Sciatic nerve (tissue), 2 donors: Measurements from ENCODE around the gene MED13. TPM values are rescaled to one million over a fixed set of nuclear protein-coding genes. Genes with fewer than 3 reads are reported as not detected.

Experiments used
- ATAC-seq: fragments of 200-7000 bp; cut with Tn5 transposase; one replicate; pipeline ENCODE4 v1.9.1; 2020; ENCODE audit warnings: mild to moderate bottlenecking, moderate library complexity
- DNase-seq: peaks from one replicate; pipeline ENCODE4 v3.0.0-alpha.2; 2020; ENCODE audit warnings: low spot score
- intact Hi-C: fragments of 100-400 bp; cut with DNase I; formaldehyde crosslinking; loops from one replicate; pipeline ENCODE4 v1.14.2; 2022
- total RNA-seq: library from RNA; stranded (reverse); fragmentation: NEBNext Ultra II Directional; extraction: Animal tissue kit (Norgen Biotek cat#: 25700); gene quantifications from one replicate; pipeline ENCODE4 v1.2.1, GENCODE V29; 2021
- donor health status: DM: no; HTN: no; CAD: no.
- donor health status: DM: no; HTN: no; CAD: no.

MED13 gene
- total RNA-seq, 1 donor from 2014 or later: 76.7 TPM

- intact Hi-C loops: loop anchor here (10.0 kb wide), 1 partner anchor 648 kb away; no protein-coding TSS in a partner anchor
- no peak for ATAC-seq
- DNase-seq: no peak
Measured at GRCh38 chr17:62062944-62063343, 2.1 kb downstream of the MED13 start.

- ATAC-seq (no peak), DNase-seq (no peak)
- intact Hi-C loops: loop anchor here (10.0 kb wide), 1 partner anchor 648 kb away; no protein-coding TSS in a partner anchor
Measured at GRCh38 chr17:62062302-62062701, 2.8 kb downstream of the MED13 start.

- DNase-seq (no peak), ATAC-seq (no peak)
- intact Hi-C loops: no loop called here
Measured at GRCh38 chr17:62059414-62059813, 5.7 kb downstream of the MED13 start.

- DNase-seq: no peak
- ATAC-seq: no peak
- intact Hi-C loops: no loop called here
Measured at GRCh38 chr17:62058611-62059010, 6.5 kb downstream of the MED13 start.

GRCh38 chr17:62057696-62058095 is 7.4 kb downstream of the MED13 start:
- intact Hi-C loops: no loop called here
- ATAC-seq: no peak
- no peak for DNase-seq

- DNase-seq (no peak), ATAC-seq (no peak)
- intact Hi-C loops: no loop called here
Measured at GRCh38 chr17:62052765-62053338, 12.2 kb downstream of the MED13 start.

- ATAC-seq (no peak), DNase-seq (no peak)
- intact Hi-C loops: no loop called here
Measured at GRCh38 chr17:62051053-62051452, 14.0 kb downstream of the MED13 start.

GRCh38 chr17:62049299-62049698 is 15.8 kb downstream of the MED13 start:
- DNase-seq (no peak), ATAC-seq (no peak)
- intact Hi-C loops: no loop called here

GRCh38 chr17:62048262-62048661 is 16.8 kb downstream of the MED13 start:
- intact Hi-C loops: no loop called here
- no peak for DNase-seq
- ATAC-seq: no peak

- intact Hi-C loops: no loop called here
- DNase-seq (no peak), ATAC-seq (no peak)
Measured at GRCh38 chr17:62045517-62045916, 19.6 kb downstream of the MED13 start.

- intact Hi-C loops: no loop called here
- ATAC-seq (no peak), DNase-seq (no peak)
Measured at GRCh38 chr17:62045109-62045508, 20.0 kb downstream of the MED13 start.

GRCh38 chr17:62043602-62044001 is 21.5 kb downstream of the MED13 start:
- intact Hi-C loops: no loop called here
- ATAC-seq (no peak), DNase-seq (no peak)

- DNase-seq: no peak
- intact Hi-C loops: no loop called here
- ATAC-seq: no peak
Measured at GRCh38 chr17:62043140-62043539, 21.9 kb downstream of the MED13 start.

- DNase-seq: no peak
- intact Hi-C loops: no loop called here
- no peak for ATAC-seq
Measured at GRCh38 chr17:62038248-62038647, 26.8 kb downstream of the MED13 start.

- DNase-seq: no peak
- intact Hi-C loops: no loop called here
- no peak for ATAC-seq
Measured at GRCh38 chr17:62033317-62033716, 31.8 kb downstream of the MED13 start.

GRCh38 chr17:62032480-62032879 is 32.6 kb downstream of the MED13 start:
- ATAC-seq: no peak
- intact Hi-C loops: no loop called here
- no peak for DNase-seq

GRCh38 chr17:62030264-62030663 is 34.8 kb downstream of the MED13 start:
- DNase-seq (no peak), ATAC-seq (no peak)
- intact Hi-C loops: no loop called here

GRCh38 chr17:62024866-62025265 is 40.2 kb downstream of the MED13 start:
- intact Hi-C loops: no loop called here
- DNase-seq (no peak), ATAC-seq (no peak)

GRCh38 chr17:62017912-62018311 is 47.2 kb downstream of the MED13 start:
- intact Hi-C loops: no loop called here
- ATAC-seq (no peak), DNase-seq (no peak)

GRCh38 chr17:62017496-62017895 is 47.6 kb downstream of the MED13 start:
- ATAC-seq (no peak), DNase-seq (no peak)
- intact Hi-C loops: no loop called here

- DNase-seq (no peak), ATAC-seq (no peak)
- intact Hi-C loops: no loop called here
Measured at GRCh38 chr17:62014526-62014925, 50.6 kb downstream of the MED13 start.
